ENCODE measurements around the gene ZBTB7B.

ZBTB7B gene

DNA sequence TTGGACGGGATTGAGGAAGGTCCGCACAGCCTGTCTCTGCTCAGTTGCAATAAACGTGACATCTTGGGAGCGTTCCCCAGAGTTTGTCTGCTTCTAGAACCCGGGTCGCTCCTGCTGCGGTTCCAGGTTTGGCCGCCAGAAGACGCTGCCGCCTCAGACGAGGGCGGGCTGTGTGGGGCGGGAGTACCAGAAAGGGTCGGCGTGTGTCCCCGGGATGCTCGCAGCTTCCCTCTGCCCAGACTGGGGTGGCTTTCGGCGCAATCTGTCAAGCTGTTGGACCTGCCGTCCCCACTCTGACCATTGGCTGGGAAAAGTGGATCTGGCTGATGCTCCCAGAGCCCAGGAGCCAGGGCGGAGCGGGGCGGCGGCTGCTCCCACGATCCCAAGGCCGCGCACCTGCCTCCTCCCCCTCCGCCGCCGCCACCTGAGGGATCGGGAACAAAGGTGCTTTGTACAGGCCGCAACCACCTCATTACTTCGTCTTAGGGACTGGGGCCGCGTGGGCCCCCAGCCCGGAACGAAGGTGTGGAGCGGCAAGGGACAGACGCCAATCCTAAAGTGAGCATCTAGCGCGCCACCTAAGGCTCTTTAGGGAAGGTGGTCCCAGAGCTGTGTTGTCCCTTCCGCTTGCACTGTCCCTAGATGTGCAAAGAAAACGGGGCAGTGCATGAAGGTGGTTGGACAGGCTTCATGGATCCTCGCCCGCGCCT lies 60.3 kb downstream of the ZBTB7B start:
- no peak for DNase-seq

DNA sequence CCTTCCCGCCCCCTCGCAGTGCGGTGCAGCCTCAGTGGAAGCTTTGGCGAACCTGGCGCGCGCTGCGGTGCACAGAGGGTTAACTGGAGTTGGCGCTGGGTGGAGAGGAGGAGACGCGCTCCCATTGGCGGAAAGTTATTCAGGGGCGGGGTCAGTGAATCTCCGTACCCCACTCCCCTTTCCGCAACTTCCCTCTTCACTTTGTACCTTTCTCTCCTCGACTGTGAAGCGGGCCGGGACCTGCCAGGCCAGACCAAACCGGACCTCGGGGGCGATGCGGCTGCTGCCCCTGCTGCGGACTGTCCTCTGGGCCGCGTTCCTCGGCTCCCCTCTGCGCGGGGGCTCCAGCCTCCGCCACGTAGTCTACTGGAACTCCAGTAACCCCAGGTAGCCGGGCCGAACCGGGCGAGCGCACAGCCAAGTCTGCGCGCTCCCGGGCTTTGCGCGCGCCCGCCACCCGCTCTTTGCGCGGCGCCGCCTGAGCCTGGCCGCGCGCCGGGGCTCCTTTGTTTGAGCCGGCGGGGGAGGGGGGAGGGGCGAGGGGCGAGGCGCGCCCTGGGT lies 61.0 kb downstream of the ZBTB7B start, which contains the start of gene EFNA4:
EFNA4 (plus strand) TSS at position 191 of the 561 bp plus-strand sequence; CDS start at position 275, 84 bp downstream.
- no peak for DNase-seq

DNA sequence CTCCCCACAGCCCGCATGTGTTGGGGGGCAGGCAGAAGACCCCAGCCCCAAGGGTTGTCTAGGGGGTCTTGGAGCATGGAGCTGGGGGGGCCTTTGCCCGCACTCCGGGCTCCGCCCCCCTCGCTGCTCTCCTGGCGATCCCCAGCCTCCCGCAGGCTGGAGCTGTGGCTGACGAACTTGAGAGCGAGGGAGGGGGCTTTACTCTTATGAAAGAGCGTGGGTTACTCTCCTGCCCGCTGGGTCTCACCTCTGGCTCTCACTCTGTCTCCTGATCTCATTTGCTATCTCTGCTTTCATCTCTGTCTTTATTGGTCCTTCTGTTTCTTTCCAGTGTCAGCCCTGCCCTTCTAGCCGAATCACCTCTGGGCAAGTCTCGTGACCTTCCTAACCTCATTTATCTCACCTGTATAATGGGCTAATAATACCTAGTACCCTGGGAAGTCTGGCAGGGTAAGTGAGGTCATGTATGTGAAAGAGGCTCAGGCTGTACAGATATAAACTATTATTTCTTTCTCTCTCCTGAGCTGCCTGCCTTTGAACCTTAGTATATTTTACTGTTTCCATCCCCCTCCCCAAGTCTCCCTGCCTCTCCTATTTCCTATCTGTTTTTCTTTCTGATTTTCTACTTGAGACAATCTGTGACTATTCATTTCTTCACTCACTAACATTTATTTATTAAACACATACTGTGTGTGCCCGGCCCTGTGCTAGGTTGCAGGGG lies 61.7 kb downstream of the ZBTB7B start:
- no peak for DNase-seq

DNA sequence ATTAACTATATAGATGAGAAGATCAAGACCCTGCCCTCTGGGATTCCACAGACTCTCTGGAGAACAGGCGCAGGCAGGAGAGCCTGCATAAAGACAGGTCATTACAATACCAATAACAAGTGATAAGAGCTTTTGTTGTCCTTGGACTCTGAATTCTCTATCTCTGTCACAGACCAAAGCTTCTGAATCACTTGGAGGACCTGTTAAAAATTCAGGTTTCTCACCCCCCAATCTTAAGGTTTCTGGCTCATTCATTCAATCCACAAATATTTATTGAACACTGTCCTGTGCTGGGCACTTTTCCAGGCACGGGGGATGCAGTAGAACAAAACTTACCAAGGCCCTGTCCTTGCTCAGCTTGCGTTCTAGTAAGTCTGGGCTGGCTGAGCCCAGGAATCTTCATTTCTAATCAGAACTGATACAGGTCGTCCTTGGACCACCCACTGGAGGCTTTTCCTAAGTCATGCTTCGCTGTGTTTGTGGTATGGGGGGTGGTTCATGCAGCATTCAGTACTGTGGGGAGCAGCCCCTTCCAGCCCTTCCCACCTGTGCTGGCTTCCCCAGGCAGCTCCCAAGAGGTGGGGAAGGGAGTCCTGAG lies 62.3 kb downstream of the ZBTB7B start:
- no peak for DNase-seq

DNA sequence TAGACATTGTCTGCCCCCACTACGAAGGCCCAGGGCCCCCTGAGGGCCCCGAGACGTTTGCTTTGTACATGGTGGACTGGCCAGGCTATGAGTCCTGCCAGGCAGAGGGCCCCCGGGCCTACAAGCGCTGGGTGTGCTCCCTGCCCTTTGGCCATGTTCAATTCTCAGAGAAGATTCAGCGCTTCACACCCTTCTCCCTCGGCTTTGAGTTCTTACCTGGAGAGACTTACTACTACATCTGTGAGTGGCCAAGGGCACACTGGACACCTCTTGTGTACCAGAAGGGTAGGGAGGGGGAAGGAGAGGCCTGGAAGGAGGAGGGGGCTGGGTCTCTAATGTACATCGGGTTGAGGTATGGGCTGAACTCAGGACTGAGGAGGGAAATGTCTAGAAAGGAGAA lies 64.2 kb downstream of the ZBTB7B start:
- no peak for DNase-seq
